Measurements from ENCODE around the gene ZNF681.

DNA sequence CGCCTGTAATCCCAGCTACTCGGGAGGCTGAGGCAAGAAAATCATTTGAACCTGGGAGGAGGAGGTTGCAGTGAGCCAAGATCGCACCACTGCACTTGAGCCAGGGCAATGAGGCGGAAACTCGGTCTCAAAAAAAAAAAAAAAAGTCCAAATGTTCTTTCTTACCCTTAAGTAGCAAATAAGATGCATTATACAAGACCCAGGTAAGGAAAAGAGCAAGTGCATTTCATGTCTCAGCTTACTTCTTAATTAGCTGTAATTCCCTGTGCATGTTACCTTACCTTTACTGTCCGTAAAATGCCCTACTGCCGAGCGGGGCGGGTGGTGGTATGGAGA is 3.8 kb upstream of the ZNF681 start:
- TF ChIP-seq CTCF (IDR thresholded peaks at IDR 0.05) (no peak), POLR2A (IDR thresholded peaks at IDR 0.05) (no peak)

Data from right lobe of liver (tissue), 4 donors.